Fibroblast of mammary gland (primary cell): ENCODE measurements around the gene ABCA12.

Experiments used
- DNase-seq: peaks from one replicate; pipeline ENCODE4 v3.0.0-alpha.2; 2010; ENCODE audit warnings: low read depth
- H3K4me3 ChIP-seq: 2 replicates; pipeline ENCODE4 v1.5.1; 2011; ENCODE audit warnings: low read depth, mild to moderate bottlenecking, low read length, moderate library complexity; ENCODE audit not compliant: control insufficient read depth
- CTCF ChIP-seq: conservative IDR thresholded peaks from 2 replicates; pipeline ENCODE4 v1.5.1; 2011; ENCODE audit warnings: low read depth, low read length, inconsistent platforms; ENCODE audit not compliant: control insufficient read depth, insufficient read depth

Gene ABCA12

DNA sequence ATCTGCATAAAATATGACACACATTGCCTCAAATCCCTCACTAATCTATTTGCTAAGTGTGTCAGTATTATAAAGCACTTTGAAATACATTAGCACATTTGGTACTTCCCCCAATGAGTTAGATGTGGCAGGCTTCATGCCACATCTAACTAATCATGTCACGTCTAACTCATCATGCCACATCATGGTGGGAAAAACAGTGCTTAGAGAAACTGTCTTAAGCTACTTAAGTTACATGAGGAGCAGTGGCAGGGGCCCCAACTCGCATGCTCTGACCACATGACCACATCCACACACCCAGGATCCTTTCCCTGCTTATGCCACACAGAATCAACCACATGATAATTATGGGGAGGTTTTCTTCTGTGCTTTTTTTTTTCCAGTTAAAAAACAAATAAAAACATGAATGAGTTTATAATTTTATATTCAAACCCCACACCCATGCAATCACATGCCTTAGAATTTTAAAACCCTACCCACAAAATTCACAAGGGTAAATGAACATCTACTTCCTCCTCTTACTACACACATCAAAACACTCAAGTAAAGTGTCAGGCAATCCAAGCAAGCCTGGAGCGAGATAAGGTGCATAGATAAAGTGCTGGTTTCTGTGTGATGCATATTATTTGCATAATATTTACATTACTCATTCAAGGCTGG lies 1.6 kb downstream of the ABCA12 start:
- H3K4me3 ChIP-seq: no peak overlapping the region
- no peak for TF ChIP-seq CTCF
- DNase-seq: peak; percentile 61

- no peak for TF ChIP-seq CTCF
- H3K4me3 ChIP-seq: no peak overlapping the region
- no peak for DNase-seq
These were observed 18.0 kb downstream of the ABCA12 start for GRCh38 chr2:215120401-215120800.

- no peak for DNase-seq
- H3K4me3 ChIP-seq: no peak overlapping the region
- TF ChIP-seq CTCF: no peak
These were observed 18.6 kb downstream of the ABCA12 start for GRCh38 chr2:215119847-215120246.

GRCh38 chr2:215110918-215111317 lies 27.5 kb downstream of the ABCA12 start:
- DNase-seq: no peak
- TF ChIP-seq CTCF: no peak
- H3K4me3 ChIP-seq: no peak overlapping the region

DNA sequence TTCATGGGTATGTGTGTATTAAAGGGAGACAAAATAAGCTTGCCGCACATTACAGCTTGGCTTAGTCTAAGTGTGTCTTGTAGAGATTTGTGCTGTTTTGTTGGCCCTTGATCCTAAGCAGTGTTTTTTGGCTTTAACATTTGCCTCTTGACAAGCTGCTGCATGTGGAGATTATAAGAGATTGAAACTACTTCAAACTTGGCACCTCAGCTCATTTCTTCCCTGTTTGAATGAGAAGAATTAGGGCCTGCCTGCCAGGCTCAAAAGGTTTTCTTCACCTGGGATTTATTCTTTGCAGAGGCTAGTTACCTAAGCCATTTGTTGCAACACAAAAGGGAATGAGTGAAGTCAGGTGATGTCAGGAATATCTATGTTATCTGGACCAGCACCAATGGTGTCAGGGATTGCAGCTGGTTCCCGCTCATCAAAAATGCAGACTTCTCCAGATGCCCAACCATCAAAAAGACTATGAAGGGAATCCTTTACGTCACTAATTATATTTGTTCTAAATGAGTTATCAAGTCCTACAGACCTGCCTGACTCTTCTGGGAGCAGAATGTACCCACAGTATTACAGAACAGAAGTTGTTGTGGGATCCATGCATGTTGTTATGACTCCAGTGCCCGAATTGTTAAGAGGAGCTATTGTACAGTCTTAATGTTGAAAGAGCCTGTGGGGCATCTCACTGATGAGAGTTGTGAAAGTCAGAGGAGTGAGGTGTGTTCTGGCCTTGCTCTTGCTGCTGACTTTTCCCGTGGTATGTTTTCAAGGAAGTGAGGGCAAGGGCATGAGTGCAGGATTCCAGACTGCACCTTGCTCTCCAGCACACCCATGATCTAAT lies 31.0 kb downstream of the ABCA12 start:
- H3K4me3 ChIP-seq: no peak overlapping the region
- TF ChIP-seq CTCF: no peak
- DNase-seq: no peak

- H3K4me3 ChIP-seq: no peak overlapping the region
- DNase-seq: peak; percentile 46
- no peak for TF ChIP-seq CTCF
These were observed 32.6 kb downstream of the ABCA12 start for GRCh38 chr2:215105607-215106354.
